ENCODE measurements around the gene ROR1.

Gene ROR1

DNA sequence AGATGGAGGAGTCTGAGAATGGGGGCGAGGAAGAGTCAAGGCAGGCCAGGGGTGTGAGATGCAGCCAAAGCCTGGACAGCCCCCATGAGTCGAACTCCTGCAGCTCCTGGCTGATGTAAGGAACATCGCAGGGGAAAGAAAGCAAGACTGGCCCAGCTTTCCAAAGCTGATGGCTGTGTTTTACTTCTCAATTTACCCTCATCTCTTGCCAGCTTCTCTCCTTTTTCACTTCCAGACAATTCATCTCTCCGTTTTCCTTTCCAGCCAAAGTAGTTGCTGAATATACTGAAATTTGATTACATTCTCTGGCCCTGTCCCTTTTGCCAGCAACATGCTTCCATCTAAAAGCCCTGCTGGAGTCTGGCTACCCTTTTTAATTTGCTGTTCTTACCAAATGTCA, 389.6 kb downstream of the ROR1 start:
- DNase-seq, result no peak

DNA sequence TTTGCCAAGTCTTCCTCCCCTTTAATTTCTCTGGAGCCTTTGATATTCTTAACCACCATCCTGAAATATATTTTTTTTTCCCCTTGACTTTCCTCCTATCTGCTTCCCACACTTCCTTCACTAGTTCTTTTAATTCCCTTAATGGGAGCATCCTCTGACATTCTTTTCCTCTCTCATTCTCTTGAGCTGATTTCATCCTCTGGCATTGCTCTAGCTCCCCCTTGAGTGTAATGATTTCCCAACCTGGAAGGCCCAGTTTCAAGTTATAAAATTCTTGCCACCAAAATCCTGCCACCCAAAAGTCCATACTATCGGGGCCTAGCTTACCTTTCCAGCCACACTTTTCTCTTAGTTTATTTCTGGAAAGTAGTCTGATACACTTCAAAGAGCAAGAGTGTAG, 390.2 kb downstream of the ROR1 start:
- DNase-seq, result no peak

DNA sequence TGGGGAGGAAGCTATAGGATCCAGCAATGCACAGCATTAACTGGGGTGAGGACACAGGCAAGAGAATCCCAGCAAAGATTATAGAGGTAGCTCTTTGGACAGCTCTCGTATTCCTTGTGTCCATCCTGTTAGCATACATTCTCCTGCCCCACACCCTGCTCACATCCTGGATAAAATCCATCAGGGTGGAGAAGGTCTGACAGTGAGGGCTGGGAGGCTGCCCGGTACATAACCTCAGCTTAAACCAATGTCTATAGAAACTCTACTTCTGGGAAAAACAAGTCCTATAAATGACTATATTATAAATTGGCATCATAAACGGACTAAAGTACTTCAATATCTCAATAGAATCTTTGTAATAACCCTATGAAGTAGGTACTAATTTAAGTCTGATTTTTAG, 392.8 kb downstream of the ROR1 start:
- DNase-seq, result no peak

DNA sequence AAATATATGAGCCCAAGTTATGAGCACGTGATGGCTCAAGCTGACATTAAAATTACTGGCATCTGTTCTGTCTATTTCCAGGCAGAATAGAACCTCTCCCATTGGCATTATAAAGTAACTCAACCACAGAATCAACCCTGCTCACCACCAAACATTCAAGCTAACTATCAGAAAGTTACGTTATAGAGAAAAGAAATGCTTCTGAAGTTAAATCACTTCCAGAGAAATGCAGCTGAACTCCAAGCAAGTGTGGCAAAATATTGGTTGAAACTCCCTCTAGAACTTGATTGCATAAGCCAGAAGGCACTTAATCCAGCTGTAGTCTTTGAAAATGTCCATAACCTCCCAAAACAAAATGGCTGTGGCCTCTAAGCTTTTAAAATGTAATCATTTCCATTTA, 393.4 kb downstream of the ROR1 start:
- no peak for DNase-seq

DNA sequence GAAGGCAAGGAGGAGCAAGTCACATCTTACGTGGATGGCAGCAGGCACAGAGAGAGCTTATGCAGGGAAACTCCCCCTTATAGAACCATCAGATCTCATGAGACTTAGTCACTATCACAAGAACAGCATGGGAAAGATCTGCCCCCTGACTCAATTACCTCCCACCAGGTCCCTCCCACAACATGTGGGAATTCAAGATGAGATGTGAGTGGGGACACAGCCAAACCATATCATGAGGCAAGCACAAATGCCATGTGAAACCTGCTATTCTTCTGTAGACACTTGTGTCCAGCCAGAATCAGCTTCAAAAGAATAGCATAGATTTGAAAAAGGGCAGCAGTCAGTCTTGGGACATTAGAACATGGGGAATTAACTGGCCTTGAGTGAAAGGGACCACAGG, 397.4 kb downstream of the ROR1 start:
- no peak for DNase-seq

DNA sequence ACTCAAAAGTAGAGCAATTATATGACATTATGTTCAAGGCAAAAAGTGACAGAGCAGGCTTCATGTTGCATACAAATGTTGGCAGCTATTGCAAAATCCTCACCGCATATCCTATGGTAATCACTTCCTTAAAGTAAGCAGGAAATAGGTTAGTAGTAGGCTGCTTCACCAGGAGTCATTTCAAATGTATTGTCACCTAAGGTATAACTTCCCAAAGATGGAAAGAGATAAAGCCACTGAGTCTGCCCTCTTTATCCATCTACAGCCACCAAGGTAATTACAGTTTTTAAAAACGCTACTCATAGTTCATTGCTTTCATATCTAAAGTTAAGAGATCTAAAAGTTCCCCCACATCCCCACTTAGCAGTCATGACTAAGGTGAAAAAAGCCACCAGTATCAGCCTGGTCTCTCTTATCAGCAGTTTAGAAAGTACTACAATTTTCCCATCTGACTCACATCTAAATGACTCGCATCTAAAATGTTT, 398.0 kb downstream of the ROR1 start:
- no peak for DNase-seq

DNA sequence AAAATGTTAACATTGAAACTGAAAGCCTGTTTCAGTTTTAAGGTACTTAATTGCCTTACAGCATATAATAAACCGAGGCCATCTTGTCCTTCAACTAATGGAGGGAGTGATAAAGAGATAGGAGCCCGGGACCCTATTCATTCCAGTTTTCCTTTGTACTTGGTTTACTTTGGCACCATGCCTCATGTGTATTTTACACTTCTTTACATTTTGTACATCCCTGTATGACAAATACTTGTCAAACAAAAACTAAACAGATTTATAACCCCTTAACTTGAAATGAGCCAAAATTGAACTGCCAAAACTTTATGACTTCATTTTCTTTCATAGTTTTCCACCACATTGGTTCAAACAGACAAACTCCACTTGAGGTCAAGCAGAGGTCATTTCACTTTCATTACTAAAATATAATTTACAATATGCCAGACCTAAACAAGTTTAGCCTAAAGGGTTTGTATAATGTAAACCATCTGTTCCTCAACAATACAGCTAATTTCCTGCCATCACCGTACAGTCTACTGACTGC, 398.7 kb downstream of the ROR1 start:
- DNase-seq, result no peak

DNA sequence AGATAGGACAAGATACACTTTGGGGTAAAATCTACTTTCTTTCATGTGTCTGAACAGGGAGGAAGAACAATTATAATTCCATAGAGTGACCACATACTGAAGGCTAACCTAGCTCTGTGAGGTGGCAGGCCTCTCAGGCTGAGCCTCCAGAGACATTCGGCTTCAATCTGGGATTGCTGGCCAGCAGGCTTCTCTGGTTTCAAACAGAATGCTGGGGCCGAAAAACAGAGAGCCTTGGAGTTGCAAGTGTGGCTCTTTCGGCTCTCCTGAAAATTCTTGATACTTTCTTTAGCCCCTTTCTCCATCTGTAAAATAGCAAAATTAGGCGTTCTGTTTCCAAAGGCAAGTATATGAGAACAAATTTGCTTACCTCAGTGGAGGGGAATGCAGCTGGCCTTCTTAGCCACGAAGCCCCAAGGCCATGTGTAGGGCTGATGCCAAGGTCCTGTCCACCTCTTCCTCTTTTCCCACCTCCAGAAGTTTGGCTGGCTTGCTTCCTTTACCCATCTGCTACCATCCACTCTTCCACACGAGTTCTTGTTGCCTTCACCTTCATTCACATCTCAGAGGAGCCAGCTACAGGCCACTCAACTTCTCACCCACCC, 399.6 kb downstream of the ROR1 start:
- no peak for DNase-seq

DNA sequence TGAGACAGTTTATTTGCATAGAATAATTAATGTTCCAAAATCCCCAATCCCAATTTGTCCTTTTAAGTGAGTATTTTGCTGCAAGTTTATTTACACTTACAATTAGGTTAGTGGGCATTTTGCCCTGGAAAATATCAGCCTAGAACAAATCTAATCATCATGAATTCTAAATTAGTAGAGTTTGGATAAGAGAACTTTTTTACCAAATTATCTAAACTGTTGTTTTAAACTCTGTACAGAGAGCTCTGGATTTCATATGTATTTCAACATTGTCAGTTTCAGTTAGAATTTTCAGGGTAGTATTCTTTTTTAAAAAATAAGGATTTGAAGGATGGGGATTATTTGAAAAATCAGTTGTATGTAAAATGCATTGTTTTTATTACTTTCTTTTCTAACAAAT, 401.8 kb downstream of the ROR1 start:
- no peak for DNase-seq

DNA sequence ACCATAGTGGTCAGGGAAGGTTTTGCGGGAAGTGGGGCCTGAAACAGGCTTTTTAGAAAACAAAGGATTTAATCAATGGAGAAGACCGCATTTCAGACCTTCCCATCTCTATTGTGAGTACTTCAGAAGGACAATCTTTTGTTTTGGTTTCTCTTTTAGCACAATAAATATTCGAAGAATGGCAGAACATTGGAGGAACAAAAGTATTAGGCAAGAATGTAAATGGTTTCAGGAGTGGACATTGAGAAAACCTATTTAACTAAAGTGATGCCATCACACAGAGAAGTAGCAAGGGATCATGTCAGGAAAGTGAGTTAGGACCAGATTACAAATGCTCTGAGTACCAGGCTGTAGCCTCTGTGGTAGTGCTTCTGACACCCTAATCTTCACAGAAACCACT, 402.8 kb downstream of the ROR1 start:
- no peak for DNase-seq

DNA sequence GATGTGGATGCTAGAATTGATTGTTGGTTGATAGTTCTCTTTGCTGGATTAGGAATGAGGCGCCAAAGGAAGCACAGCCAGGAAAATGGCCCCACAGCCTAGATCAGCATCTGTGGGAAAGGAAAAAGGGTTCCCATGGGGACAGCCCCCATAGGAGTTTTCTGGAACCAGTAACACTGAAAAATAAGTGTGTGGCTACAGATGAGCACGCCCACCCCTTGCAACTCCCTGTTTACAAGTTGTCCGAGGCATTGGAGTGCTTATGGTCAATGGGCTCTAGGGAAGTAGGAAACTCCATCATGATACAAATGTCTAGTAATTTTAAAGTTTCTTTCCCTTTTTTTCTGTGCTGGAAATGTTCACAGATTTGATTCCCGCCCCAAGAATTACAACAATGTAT, 405.8 kb downstream of the ROR1 start:
- no peak for DNase-seq

DNA sequence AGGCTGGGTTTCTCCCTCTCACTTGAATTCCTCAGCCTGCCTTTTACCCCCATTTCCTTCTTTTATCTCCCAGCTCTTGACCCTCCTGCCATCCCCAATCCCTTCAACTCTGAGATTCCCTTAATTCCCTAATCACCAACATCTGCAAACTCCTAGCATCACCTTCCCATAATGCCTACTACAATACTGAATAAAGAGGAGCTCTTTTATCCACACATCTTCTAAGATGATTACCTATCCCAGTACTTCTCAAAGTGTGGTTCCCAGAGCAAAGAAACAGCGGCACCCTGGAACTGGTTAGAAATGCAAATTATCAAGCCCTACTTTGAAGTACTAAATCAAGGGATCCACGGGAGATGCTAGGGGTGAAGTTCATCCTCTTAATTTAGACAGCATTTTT, 408.4 kb downstream of the ROR1 start:
- no peak for DNase-seq

DNA sequence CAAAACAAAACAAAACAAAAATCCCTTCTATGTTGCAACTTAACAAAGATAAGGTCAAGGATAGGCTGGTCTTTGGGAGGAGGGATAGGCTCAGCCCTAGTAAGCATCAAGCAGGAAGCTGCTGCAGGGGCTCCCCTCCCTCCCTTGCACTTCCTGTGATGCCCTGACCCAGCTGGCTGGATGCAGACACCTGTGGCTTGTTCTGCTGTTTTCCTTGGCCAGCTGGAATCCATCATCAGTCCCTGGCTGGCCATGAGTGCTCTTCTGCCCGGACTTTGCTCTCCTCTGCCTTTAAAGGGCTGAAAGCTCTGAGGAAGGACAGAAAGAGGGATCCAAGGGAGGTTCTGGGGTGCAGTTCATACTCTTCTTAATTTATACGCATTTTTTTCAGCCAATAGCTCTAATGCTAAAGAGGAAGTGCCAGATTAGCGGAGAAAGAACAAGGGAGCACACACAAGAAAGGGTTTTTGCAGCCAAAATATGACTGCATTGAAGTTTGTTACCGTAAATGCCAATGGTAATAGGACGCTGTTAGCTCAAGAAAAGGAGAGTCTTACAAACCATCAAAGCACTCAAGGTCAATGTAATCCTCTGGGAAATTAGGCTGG, 409.7 kb downstream of the ROR1 start:
- DNase-seq, result no peak

DNA sequence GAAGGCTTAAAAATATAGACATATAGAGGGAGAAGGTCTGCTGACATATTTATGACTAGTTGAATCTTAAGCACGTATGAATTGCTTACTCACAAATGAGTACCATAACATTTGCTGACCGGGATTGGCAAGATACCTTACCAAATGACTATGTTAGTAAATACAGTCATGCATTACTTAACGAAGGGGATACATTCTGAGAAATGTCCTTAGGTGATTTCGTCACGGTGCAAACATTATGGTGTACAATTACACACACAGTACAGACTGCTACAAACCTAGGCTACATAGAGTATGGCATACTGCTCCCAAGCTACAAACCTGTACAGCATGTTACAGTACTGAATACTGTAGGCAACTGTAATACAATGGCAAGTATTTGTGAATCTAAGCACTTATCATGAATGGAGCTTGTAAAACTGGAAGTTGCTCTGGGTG, 410.2 kb downstream of the ROR1 start:
- DNase-seq, result no peak

DNA sequence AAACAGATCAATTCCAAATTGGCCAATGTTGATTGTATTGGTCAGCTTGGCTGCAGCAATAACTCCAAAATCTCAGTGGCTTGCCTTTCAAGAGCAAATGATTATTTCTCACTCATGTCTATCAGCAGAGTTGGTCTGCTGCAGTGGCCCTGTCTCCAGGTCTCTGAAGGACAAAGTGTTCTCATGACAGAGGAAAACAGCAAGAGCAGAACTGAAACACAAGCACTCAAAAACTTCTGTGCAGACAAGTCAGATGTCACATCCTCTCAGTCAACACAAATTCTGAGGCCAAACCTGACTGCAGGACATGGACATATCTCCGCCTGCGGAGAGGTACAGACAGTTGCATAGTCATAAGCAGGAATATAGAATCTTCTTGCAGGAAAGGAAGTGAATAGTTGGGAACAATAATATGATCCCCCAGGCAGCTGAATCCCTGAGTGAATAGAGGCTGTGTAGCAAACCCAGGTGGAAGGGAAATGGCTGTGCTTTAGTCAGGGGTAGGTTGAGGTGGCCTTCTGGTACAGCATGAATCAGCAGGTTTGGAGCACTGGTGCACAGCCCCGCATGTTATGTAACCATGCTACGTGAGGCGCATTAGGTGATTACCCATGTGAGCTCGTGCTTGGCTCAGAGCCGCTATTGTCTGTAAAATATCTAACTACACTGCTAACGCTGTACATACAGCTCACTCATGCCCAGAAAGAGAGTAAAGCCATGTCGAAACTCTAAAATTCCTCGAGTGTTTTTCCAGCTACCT, 412.5 kb downstream of the ROR1 start:
- no peak for DNase-seq

DNA sequence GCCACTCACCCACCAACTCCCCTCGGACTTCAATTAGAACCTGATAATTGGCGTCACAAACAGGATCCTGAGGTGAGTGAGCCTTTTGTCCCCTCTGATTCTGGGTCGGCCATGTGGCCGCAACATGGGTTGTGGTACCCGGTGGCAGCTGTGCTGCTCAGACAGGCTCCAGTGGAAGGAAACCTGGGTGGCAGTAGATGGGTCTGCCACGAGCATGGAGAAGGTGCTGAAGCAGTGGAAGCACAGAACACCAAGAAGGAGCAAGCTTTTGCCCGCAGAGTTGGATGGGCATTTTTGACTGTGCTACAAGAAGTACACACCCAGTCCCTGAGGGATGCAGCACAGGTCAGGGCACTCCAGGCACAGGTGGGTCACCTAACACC, 413.1 kb downstream of the ROR1 start:
- DNase-seq, result no peak

DNA sequence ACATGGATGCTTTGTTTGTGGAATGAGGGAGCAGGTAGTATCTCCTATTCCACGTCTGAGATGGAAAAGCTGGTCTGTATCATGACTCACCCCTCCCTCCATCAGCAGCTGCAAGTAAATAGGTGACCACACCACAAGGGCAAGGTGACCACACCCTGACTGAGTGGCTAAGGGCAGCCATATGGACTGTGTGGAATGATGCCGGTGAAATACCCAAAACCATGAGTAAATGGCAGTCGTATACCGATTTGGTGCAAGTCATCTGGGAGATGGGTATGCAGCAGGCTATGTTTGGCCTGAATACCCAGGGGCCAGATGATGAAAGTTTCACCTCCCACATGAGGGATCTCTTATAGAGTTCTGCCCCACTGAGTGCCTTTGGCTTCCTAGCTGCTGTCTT, 413.8 kb downstream of the ROR1 start:
- no peak for DNase-seq

DNA sequence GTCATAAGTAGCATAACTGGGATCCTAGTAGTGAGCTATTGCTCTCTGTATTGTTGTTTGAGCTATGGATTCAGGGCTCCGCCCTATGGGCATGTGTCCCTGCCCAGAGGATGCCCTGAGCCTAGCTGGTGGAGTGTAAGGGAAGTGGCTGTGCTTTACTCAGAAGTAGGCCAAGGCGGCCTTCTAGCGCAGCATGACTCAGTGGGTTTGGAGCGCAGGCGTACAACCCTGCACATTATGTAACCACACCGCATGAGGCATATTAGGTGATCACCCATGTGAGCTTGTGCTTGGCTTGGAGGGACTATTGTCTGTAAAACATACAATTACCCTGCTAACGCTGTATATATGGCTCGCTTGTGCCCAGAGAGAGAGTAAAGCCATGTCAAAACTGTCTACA, 418.5 kb downstream of the ROR1 start:
- DNase-seq, result no peak

DNA sequence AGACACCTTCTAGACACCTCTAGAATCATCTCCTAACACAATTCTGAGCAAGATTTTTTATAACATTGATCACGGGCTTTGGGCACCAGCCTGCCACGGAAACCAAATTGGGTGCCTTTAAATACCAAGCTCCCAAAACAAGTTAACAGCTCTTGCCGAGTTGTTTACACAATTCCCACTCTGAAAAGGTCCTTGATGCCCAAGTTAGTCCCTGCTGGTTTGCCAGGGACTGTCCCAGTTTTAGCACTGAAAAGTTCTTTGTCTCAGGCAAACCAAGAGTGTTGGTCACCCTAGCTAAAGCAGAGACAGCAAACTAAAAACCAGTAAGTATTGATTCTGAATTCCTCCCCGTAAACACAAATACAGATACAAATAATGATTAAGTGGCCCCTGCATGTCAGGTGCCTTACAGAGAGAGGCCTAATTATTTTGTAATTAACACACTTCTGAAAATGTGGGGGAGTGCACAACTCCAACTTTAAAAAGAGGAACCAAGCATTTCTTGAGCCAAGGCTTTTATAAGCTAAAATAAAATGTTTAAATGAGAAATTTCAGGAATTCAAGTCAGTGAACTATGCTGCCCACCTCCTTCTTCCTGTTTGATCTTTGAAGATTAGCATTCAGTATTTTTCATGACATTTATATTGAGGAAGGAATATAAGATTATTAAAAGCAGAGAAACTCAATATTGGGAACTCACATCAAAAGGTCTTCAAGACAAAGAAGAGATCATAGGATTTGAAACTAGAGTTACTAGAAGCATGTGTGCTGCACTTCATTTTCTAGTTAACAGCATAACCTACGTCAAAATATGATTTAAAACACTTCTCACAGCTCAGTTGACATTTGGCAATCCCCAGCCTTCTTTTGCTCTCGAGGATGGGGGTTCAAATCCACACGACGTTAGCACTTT, 420.6 kb downstream of the ROR1 start:
- no peak for DNase-seq

DNA sequence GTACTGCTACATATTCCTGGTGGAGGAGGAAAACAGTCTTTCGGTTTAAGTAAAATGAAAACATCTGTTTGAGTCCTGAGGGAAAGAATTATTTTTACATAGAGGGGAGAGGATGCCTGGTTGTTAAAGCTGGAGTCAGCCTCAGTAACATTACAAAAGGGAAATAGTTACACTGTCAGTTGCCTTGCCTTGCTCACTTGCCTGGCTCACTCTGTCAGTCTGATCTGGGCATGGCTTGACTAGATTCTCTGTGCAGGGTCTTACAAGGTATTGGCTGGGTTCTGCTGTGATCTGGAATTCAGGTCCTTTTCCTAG, 421.2 kb downstream of the ROR1 start:
- no peak for DNase-seq

DNA sequence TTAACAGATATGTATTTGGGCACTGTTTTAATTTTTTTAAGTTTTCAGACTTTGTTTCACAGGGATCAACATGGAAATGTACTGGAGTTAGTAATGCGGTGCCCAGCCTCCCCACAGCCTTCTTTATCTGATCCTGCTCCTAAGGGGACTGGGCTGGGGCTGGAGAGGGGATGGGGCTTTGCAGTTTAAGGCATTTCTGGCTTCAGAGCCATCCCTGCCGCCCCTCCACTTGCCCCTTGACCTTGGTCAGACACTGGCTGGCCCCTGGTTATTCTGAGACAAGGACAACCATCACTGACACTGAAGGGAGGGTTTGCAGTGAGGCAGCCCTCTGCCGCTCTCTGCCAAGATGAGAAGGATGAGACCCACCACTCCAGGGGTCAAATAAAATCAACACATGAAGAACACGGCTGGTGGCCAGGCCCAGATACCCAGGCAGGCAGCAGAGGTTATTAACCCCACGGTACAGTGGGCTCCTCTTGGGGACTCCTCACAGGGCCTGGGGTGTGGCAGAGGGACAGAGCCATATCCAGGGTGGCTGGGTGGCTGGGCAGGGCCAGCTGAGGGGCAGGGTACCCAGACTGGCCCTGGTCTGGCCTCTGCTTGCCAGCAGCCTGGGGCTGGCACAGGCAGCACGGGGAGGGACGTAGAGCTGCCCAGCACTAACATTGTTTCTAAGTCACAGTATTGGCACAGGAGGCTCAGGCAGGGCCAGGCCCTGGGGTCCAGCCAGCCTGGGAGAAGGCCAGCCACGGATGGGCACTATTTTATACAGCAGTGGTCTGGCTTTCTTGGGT, 422.5 kb downstream of the ROR1 start:
- no peak for DNase-seq

DNA sequence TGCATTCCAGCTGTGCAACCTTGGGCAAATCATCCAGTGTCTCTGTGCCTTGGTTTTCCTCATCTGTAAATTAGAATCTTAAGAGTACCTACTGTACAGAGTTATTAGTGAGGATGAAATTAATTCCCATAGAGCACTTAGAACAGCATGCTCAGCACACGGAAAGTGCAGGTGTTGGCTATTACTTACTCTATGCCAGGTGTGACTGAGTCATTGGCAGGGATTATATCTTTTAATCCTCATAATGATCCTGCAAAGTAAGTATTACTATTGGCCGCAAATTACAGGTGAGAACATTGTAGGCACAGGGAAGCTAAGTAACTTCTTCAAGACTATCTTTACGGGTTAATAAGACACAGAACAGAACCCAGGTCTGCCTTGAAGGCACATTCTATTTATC, 423.3 kb downstream of the ROR1 start:
- DNase-seq, result no peak
